ENCODE results near the gene MAST4. TPM values are rescaled to one million over a fixed set of nuclear protein-coding genes. Genes with fewer than 3 reads are reported as not detected.

The MAST4 gene
- total RNA-seq, 2 experiments from 2014 or later: 1.3 to 21.9 TPM

- H4K20me1 ChIP-seq (ENCODE audit: insufficient read depth, low read length): no peaks in the 10 kb centered on the region
- DNase-seq (ENCODE audit: low spot score): no peak
- TF ChIP-seq CTCF (conservative IDR thresholded peaks at IDR 0.05; ENCODE audit: low read length): no peak
- no peak for TF ChIP-seq EZH2phosphoT487 (IDR thresholded peaks at IDR 0.05; ENCODE audit: borderline replicate concordance, low read depth, low read length)
- no peaks in the 10 kb centered on the region for H3K36me3 ChIP-seq (ENCODE audit: insufficient read depth, low read length)
- H3K27ac ChIP-seq (ENCODE audit: low read depth, low read length, poor library complexity, severe bottlenecking): no peak overlapping the region
- no TSS peak for BruUV-seq (replicated peaks)
- H3K4me3 ChIP-seq (ENCODE audit: low read depth, low read length, poor library complexity, severe bottlenecking): no peak overlapping the region
- no peaks in the 10 kb centered on the region for H3K9me2 ChIP-seq (ENCODE audit: insufficient read depth, low read length)
- H2AFZ ChIP-seq (ENCODE audit: low read length): no peak overlapping the region
- ChIA-PET CTCF (ENCODE audit: unreplicated experiment) (no interaction called here), POLR2A (no interaction called here)
- no peaks in the 10 kb centered on the region for H3K9me3 ChIP-seq (ENCODE audit: low read length)
- no peaks in the 10 kb centered on the region for H3K79me2 ChIP-seq (ENCODE audit: insufficient read depth, low read depth, low read length)
- H3K4me1 ChIP-seq (ENCODE audit: insufficient read depth, low read length, poor library complexity, severe bottlenecking): no peaks in the 10 kb centered on the region
- H3K4me2 ChIP-seq (ENCODE audit: low read length): no peak overlapping the region
- intact Hi-C loops (cut with micrococcal nuclease; ENCODE audit: unreplicated experiment): no loop called here
Observed at GRCh38 chr5:66826263-66826662, 230.1 kb downstream of the MAST4 start.

GRCh38 chr5:66826696-66827095 is 230.5 kb downstream of the MAST4 start:
- intact Hi-C loops (cut with micrococcal nuclease; ENCODE audit: unreplicated experiment): no loop called here
- DNase-seq (ENCODE audit: low spot score): no peak
- ChIA-PET POLR2A (interaction anchor here (0.5 kb wide), 1 partner anchor 380 kb away, joined by 3 read pairs; no protein-coding TSS in a partner anchor), CTCF (ENCODE audit: unreplicated experiment) (no interaction called here)
- Histone ChIP-seq H3K4me2 (ENCODE audit: low read length) (no peak overlapping the region), H3K9me3 (ENCODE audit: low read length) (no peaks in the 10 kb centered on the region), H3K4me1 (ENCODE audit: insufficient read depth, low read length, poor library complexity, severe bottlenecking) (no peaks in the 10 kb centered on the region), H3K4me3 (ENCODE audit: low read depth, low read length, poor library complexity, severe bottlenecking) (no peak overlapping the region), H3K36me3 (ENCODE audit: insufficient read depth, low read length) (no peaks in the 10 kb centered on the region), H3K79me2 (ENCODE audit: insufficient read depth, low read depth, low read length) (no peaks in the 10 kb centered on the region), H2AFZ (ENCODE audit: low read length) (no peak overlapping the region), H3K27ac (ENCODE audit: low read depth, low read length, poor library complexity, severe bottlenecking) (no peak overlapping the region), H3K9me2 (ENCODE audit: insufficient read depth, low read length) (no peaks in the 10 kb centered on the region), H4K20me1 (ENCODE audit: insufficient read depth, low read length) (no peaks in the 10 kb centered on the region)
- TF ChIP-seq EZH2phosphoT487 (IDR thresholded peaks at IDR 0.05; ENCODE audit: borderline replicate concordance, low read depth, low read length): no peak
- no peak for TF ChIP-seq CTCF (conservative IDR thresholded peaks at IDR 0.05; ENCODE audit: low read length)
- BruUV-seq (replicated peaks): no TSS peak

GRCh38 chr5:66828046-66828547 is 231.9 kb downstream of the MAST4 start:
- ChIA-PET POLR2A (interaction anchor here (0.6 to 1.8 kb wide), 2 partner anchors 9 to 16 kb away, joined by 5 read pairs; no protein-coding TSS in a partner anchor), CTCF (ENCODE audit: unreplicated experiment) (no interaction called here)
- no peak for DNase-seq (ENCODE audit: low spot score)
- H4K20me1 ChIP-seq (ENCODE audit: insufficient read depth, low read length): no peaks in the 10 kb centered on the region
- no peaks in the 10 kb centered on the region for H3K36me3 ChIP-seq (ENCODE audit: insufficient read depth, low read length)
- H3K9me2 ChIP-seq (ENCODE audit: insufficient read depth, low read length): no peaks in the 10 kb centered on the region
- no peaks in the 10 kb centered on the region for H3K9me3 ChIP-seq (ENCODE audit: low read length)
- intact Hi-C loops (cut with micrococcal nuclease; ENCODE audit: unreplicated experiment): no loop called here
- no TSS peak for BruUV-seq (replicated peaks)
- no peak overlapping the region for H3K27ac ChIP-seq (ENCODE audit: low read depth, low read length, poor library complexity, severe bottlenecking)
- H2AFZ ChIP-seq (ENCODE audit: low read length): no peak overlapping the region
- H3K4me1 ChIP-seq (ENCODE audit: insufficient read depth, low read length, poor library complexity, severe bottlenecking): no peaks in the 10 kb centered on the region
- no peak overlapping the region for H3K4me3 ChIP-seq (ENCODE audit: low read depth, low read length, poor library complexity, severe bottlenecking)
- no peak overlapping the region; the same call in 1 of the 2 replicates for H3K4me2 ChIP-seq (ENCODE audit: low read length)
- TF ChIP-seq CTCF (conservative IDR thresholded peaks at IDR 0.05; ENCODE audit: low read length) (no peak), EZH2phosphoT487 (IDR thresholded peaks at IDR 0.05; ENCODE audit: borderline replicate concordance, low read depth, low read length) (no peak)
- H3K79me2 ChIP-seq (ENCODE audit: insufficient read depth, low read depth, low read length): no peaks in the 10 kb centered on the region
